Spinal cord (tissue), 10 donors: ENCODE data around the gene LAMA3. TPM values are rescaled to one million over a fixed set of nuclear protein-coding genes. Genes with fewer than 3 reads are reported as not detected.
A peak's percentile ranks its signal among the peaks of the same experiment; 100 is the strongest.

Experiments used
- DNase-seq, 6 donors: peaks; one replicate each; pipeline versions ENCODE4 v3.0.0 to v3.0.0-alpha.2; 2013 to 2015; ENCODE audit warnings: low spot score in 6 of 6, low read depth in 4 of 6
- H3K27ac ChIP-seq: one replicate; pipeline ENCODE4 v1.5.1; 2013; ENCODE audit warnings: low read depth, low read length, control low read depth
- H3K27me3 ChIP-seq: one replicate; pipeline ENCODE4 v1.6.1; 2013; ENCODE audit warnings: low read length; ENCODE audit not compliant: control insufficient read depth, insufficient read depth
- H3K36me3 ChIP-seq: one replicate; pipeline ENCODE4 v1.6.1; 2013; ENCODE audit warnings: low read length; ENCODE audit not compliant: control insufficient read depth, insufficient read depth
- H3K4me1 ChIP-seq: one replicate; pipeline ENCODE4 v1.6.1; 2013; ENCODE audit warnings: low read length; ENCODE audit not compliant: control insufficient read depth, insufficient read depth
- H3K4me3 ChIP-seq: one replicate; pipeline ENCODE4 v1.5.1; 2013; ENCODE audit warnings: low read depth, low read length, control low read depth
- H3K9me3 ChIP-seq: one replicate; pipeline ENCODE4 v1.6.1; 2013; ENCODE audit warnings: low read length; ENCODE audit not compliant: control insufficient read depth, insufficient read depth
- WGBS: methylation state at CpG from one replicate; pipeline ENCODE4 v1.1.5; 2013; ENCODE audit warnings: missing lambda C conversion rate; ENCODE audit not compliant: insufficient coverage; 5-methylcytosine and 5-hydroxymethylcytosine counted together
- polyA plus RNA-seq, 2 donors: library from polyadenylated mRNA; unstranded; fragments of 120-200 nt; gene quantifications; one replicate each; pipeline ENCODE4 v1.2.1, GENCODE V29; 2013; ENCODE audit not compliant: insufficient read length in 2 of 2
- total RNA-seq, 2 donors: library from RNA; depleted of rRNA in 1 of 2; stranded (reverse); fragments of 120-200 nt in 1 of 2; fragments of >200 nt in 1 of 2; gene quantifications; one replicate each; pipeline versions ENCODE4 v1.2.3 to v1.2.4, GENCODE V29; 2013 to 2014
- donor health status: healthy.

The LAMA3 gene
- total and polyA plus RNA-seq, 4 donors: 5.8 to 10.4 (median 8.1) TPM

DNA sequence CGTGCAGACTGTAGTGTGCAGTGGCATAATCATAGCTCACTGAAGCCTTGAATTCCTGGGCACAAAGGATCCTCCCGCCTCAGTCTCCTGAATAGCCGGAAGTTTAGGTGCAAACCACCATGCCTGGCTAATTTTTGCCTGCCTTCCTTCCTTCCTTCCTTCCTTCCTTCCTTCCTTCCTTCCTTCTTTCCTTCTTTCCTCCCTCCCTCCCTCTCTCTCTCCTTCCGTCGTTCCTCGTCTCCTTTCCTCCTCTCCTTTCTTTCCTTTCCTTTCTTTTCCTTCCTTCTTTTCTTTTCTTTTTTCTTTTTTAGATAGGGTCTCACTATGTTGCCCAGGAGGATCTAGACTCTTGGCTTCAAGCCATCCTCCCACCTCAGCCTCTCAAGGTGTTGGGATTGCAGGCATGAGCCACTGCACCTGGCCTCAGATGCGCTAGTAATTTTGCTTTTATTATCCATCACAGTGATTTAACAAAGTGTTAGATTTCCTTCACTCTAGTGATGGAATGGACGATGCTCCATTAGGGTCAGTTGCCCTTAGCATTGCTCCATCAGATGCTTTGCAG is 20.0 kb upstream of the LAMA3 start:
- no peak overlapping the region for H3K27ac ChIP-seq
- H3K4me1 ChIP-seq: no peaks in the 10 kb centered on the region
- H3K27me3 ChIP-seq: peaks cover 2% of the 10 kb centered on the region
- no peak overlapping the region for H3K4me3 ChIP-seq
- DNase-seq: no peak
- no peaks in the 10 kb centered on the region for H3K36me3 ChIP-seq
- WGBS: 100% methylated on average over 4 of the region's 8 CpGs
- H3K9me3 ChIP-seq: no peaks in the 10 kb centered on the region

DNA sequence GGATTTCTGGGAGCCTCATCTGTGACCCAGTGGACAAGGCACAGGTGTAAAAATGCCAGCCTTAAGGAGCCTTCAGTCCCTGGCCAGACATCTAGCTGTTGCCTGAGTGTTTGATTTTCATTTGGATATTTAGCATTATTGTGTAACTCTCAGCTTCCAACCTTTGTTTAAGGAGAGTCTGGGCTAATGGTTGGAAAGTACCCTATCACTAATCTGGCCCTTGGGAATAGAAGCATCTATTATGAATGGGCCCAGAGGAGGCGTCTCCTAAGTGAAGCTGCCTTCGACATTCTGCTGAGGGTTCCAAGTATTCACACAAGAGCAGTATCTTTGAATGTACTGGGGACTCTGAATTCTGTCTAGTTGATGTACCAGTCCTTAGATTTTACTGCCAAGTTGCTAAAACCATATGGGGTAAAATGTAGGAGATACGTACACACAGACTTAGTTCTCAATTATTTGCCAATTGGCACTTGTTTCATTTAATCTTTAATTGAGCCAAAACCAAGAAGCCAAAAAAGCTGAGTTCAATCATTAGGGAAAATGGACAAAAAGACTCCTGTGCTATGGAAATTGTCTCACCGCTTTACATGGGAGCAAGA is 19.3 kb upstream of the LAMA3 start:
- Histone ChIP-seq H3K27me3 (peaks cover 2% of the 10 kb centered on the region), H3K36me3 (no peaks in the 10 kb centered on the region), H3K4me3 (no peak overlapping the region), H3K9me3 (no peaks in the 10 kb centered on the region), H3K27ac (no peak overlapping the region), H3K4me1 (no peaks in the 10 kb centered on the region)
- peak in 1 of 6 donors; percentile 50 for DNase-seq
- 66% methylated on average over 3 of the region's 4 CpGs for WGBS

- DNase-seq: no peak
- H3K27me3 ChIP-seq: no peaks in the 10 kb centered on the region
- H3K4me3 ChIP-seq: no peak overlapping the region
- WGBS: 82% methylated on average over 1 of the region's 1 CpG
- no peaks in the 10 kb centered on the region for H3K36me3 ChIP-seq
- no peaks in the 10 kb centered on the region for H3K9me3 ChIP-seq
- no peaks in the 10 kb centered on the region for H3K4me1 ChIP-seq
- H3K27ac ChIP-seq: no peak overlapping the region
Measured at GRCh38 chr18:23671564-23671963, 17.7 kb upstream of the LAMA3 start.

DNA sequence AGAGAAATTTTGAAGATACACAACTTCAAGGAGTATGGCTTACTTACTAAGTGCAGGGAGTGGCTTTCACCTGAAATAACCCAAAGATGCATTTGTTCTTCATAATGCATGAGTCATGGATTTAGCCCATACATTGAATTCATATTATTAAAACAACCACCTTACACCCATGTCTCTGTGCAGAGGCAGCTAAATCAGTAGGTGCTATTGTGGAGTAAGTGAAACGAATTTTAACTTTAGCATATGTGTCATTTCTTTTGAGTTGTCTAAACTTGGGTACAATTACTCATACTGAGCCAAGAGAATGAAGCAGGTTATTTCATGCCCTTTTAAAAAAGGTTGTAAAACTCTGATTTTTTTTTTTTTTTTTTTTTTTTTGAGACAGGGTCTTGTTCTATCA is 15.5 kb upstream of the LAMA3 start:
- Histone ChIP-seq H3K27ac (no peak overlapping the region), H3K27me3 (no peaks in the 10 kb centered on the region), H3K9me3 (no peaks in the 10 kb centered on the region), H3K36me3 (no peaks in the 10 kb centered on the region), H3K4me3 (no peak overlapping the region), H3K4me1 (no peaks in the 10 kb centered on the region)
- WGBS: no CpG with 5 or more reads among the region's 1 CpG
- DNase-seq: no peak

- Histone ChIP-seq H3K4me1 (no peaks in the 10 kb centered on the region), H3K4me3 (no peak overlapping the region), H3K27me3 (no peaks in the 10 kb centered on the region), H3K27ac (no peak overlapping the region), H3K36me3 (no peaks in the 10 kb centered on the region), H3K9me3 (no peaks in the 10 kb centered on the region)
- DNase-seq: no peak
Measured at GRCh38 chr18:23675236-23675635, 14.0 kb upstream of the LAMA3 start.

GRCh38 chr18:23675896-23676295 is 13.4 kb upstream of the LAMA3 start:
- Histone ChIP-seq H3K4me1 (no peaks in the 10 kb centered on the region), H3K9me3 (no peaks in the 10 kb centered on the region), H3K27ac (no peak overlapping the region), H3K27me3 (no peaks in the 10 kb centered on the region), H3K4me3 (no peak overlapping the region), H3K36me3 (no peaks in the 10 kb centered on the region)
- 100% methylated on average over 2 of the region's 3 CpGs for WGBS
- DNase-seq: no peak

- Histone ChIP-seq H3K4me1 (no peaks in the 10 kb centered on the region), H3K36me3 (no peaks in the 10 kb centered on the region), H3K9me3 (no peaks in the 10 kb centered on the region), H3K27me3 (no peaks in the 10 kb centered on the region), H3K4me3 (no peak overlapping the region), H3K27ac (no peak overlapping the region)
- WGBS: 89% methylated on average over 1 of the region's 2 CpGs
- DNase-seq: no peak
Measured at GRCh38 chr18:23682045-23682444, 7.2 kb upstream of the LAMA3 start.

DNA sequence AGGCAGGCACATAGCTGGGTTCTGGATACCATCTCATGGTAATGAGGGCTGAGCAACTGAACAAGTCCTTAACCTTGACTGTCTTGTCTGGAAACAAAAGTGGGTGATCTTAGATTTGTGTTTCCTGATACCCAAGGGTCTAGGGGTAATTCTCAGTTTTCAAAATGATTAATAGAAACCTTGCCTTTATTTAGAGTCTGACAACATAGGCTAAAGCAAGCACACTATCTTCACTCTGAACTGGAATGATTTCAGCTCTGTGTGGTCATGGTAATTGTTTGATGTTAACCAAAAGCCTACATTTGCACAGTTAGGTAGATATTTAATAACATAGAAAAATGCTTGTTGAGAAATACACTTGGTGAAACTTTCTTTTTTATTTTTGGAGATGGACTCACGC is 6.8 kb upstream of the LAMA3 start:
- no peak overlapping the region for H3K27ac ChIP-seq
- H3K4me3 ChIP-seq: no peak overlapping the region
- no peaks in the 10 kb centered on the region for H3K36me3 ChIP-seq
- no peak for DNase-seq
- H3K9me3 ChIP-seq: no peaks in the 10 kb centered on the region
- peaks cover 1% of the 10 kb centered on the region for H3K27me3 ChIP-seq
- no peaks in the 10 kb centered on the region for H3K4me1 ChIP-seq
- 100% methylated on average over 1 of the region's 1 CpG for WGBS

- Histone ChIP-seq H3K36me3 (no peaks in the 10 kb centered on the region), H3K4me1 (no peaks in the 10 kb centered on the region), H3K27me3 (peaks cover 7% of the 10 kb centered on the region), H3K4me3 (no peak overlapping the region), H3K9me3 (no peaks in the 10 kb centered on the region), H3K27ac (no peak overlapping the region)
- no peak for DNase-seq
- 94% methylated on average over 3 of the region's 3 CpGs for WGBS
Measured at GRCh38 chr18:23683155-23683554, 6.1 kb upstream of the LAMA3 start.

DNA sequence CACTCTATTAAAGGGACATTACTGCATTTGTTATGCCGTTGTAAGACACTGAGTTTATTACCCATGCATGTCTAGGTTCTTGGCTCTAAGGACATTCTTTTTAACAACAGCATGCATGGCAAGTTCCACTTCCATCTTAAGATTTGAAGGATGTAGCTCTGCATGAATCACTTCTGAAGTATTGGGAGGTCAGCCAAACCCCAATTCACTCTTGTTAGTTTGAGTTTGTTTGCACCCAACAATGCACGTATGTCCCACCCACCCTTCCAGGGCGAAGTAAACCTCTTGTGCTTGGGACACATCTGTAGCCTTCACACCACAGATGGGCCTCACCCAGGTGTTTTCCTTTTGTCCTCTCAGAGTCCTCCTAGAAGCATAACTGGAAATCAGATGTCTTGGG is 5.6 kb upstream of the LAMA3 start:
- Histone ChIP-seq H3K4me1 (peaks cover 2% of the 10 kb centered on the region), H3K9me3 (no peaks in the 10 kb centered on the region), H3K27ac (no peak overlapping the region), H3K36me3 (no peaks in the 10 kb centered on the region), H3K27me3 (peaks cover 12% of the 10 kb centered on the region), H3K4me3 (no peak overlapping the region)
- 92% methylated on average over 2 of the region's 3 CpGs for WGBS
- no peak for DNase-seq
